ENCODE data around the gene WDR18. TPM values are rescaled to one million over a fixed set of nuclear protein-coding genes. Genes with fewer than 3 reads are reported as not detected.

The WDR18 gene
- polyA plus RNA-seq, 1 donor from 2014 or later = 64.9 TPM

GRCh38 chr19:964116-964520 lies 20.0 kb upstream of the WDR18 start:
- H3K36me3 ChIP-seq (ENCODE audit: insufficient read depth, low read length) = peaks cover 27% of the 10 kb centered on the region
- TF ChIP-seq RAD21 (conservative IDR thresholded peaks at IDR 0.05) = no peak
- TF ChIP-seq SMC3 (conservative IDR thresholded peaks at IDR 0.05; ENCODE audit: poor library complexity) = no peak
- no peak for TF ChIP-seq REST (IDR thresholded peaks at IDR 0.05; ENCODE audit: borderline replicate concordance)
- TF ChIP-seq, protein P1, sequence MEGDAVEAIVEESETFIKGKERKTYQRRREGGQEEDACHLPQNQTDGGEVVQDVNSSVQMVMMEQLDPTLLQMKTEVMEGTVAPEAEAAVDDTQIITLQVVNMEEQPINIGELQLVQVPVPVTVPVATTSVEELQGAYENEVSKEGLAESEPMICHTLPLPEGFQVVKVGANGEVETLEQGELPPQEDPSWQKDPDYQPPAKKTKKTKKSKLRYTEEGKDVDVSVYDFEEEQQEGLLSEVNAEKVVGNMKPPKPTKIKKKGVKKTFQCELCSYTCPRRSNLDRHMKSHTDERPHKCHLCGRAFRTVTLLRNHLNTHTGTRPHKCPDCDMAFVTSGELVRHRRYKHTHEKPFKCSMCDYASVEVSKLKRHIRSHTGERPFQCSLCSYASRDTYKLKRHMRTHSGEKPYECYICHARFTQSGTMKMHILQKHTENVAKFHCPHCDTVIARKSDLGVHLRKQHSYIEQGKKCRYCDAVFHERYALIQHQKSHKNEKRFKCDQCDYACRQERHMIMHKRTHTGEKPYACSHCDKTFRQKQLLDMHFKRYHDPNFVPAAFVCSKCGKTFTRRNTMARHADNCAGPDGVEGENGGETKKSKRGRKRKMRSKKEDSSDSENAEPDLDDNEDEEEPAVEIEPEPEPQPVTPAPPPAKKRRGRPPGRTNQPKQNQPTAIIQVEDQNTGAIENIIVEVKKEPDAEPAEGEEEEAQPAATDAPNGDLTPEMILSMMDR (IDR thresholded peaks at IDR 0.05; ENCODE audit: poor library complexity, severe bottlenecking) = no peak
- no peak for TF ChIP-seq EP300 (conservative IDR thresholded peaks at IDR 0.05; ENCODE audit: poor library complexity, severe bottlenecking)
- TF ChIP-seq MXI1 (conservative IDR thresholded peaks at IDR 0.05; ENCODE audit: poor library complexity, severe bottlenecking) = no peak
- no peak for TF ChIP-seq TAF1 (IDR thresholded peaks at IDR 0.05; ENCODE audit: low read depth)
- TF ChIP-seq POLR2AphosphoS5 (IDR thresholded peaks at IDR 0.05) = no peak
- TF ChIP-seq EZH2 (IDR thresholded peaks at IDR 0.05; ENCODE audit: borderline replicate concordance, insufficient read depth, low read length, poor library complexity, severe bottlenecking) = no peak

DNA sequence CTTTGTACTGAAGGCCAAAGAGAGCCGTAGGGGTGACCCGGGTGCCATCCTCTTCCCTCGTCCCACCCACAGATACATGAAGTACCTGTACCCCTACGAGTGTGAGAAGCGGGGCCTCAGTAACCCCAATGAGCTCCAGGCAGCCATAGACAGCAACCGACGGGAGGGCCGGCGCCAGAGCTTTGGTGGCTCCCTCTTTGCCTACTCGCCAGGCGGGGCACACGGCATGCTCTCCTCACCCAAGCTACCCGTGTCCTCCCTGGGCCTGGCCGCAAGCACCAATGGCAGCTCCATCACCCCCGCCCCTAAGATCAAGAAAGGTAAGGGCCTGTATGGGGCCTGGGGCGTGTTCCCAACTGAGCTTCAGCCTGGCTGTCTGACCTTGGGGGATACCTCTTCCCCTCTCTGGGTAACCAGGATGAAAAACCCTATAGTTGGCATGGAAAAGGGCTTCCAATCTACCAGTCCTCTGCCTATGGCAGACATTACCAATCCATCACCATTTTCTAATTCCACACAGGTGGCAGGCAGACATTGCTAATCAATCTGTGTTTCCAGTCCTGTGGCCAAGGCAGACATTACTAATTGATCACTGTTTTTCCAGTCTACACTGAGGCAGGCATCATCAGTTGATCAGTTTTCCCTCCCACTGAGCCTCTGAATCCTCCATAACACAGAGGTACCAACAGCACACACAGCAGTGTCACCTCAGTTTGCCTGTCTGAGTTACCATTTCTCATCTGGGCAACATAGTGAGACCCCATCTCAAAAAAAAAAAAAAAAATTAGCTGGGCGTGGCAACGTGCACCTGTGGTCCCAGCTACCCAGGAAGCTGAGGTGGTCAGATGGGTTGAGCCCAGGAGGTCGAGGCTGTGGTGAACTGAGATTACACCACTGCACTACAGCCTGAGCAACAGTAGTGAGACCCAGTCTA lies 19.1 kb upstream of the WDR18 start:
- Histone ChIP-seq H3K9me3 (ENCODE audit: low read length) (no peaks in the 10 kb centered on the region), H3K4me2 (ENCODE audit: low read length) (no peak overlapping the region), H3K36me3 (ENCODE audit: insufficient read depth, low read length) (peaks cover 27% of the 10 kb centered on the region), H3F3A (ENCODE audit: insufficient read depth, low read length, poor library complexity, severe bottlenecking) (no peaks in the 10 kb centered on the region), H3K27ac (ENCODE audit: low read length) (no peak overlapping the region), H2AFZ (ENCODE audit: low read depth, low read length) (no peak overlapping the region), H3K9ac (ENCODE audit: low read length) (no peak overlapping the region), H3K79me2 (replicated peaks; ENCODE audit: insufficient read depth, low read length) (no peaks in the 10 kb centered on the region), H3K9me2 (ENCODE audit: insufficient read depth, low read length) (no peaks in the 10 kb centered on the region), H3K4me3 (ENCODE audit: low read length) (no peak overlapping the region), H4K20me1 (ENCODE audit: insufficient read depth) (no peaks in the 10 kb centered on the region), H3K27me3 (ENCODE audit: insufficient read depth, low read depth, low read length) (no peaks in the 10 kb centered on the region)
- TF ChIP-seq EP300 (conservative IDR thresholded peaks at IDR 0.05; ENCODE audit: poor library complexity, severe bottlenecking) (no peak), SMC3 (conservative IDR thresholded peaks at IDR 0.05; ENCODE audit: poor library complexity) (no peak), POLR2AphosphoS5 (IDR thresholded peaks at IDR 0.05) (no peak), TAF1 (IDR thresholded peaks at IDR 0.05; ENCODE audit: low read depth) (no peak), RAD21 (conservative IDR thresholded peaks at IDR 0.05) (no peak), MXI1 (conservative IDR thresholded peaks at IDR 0.05; ENCODE audit: poor library complexity, severe bottlenecking) (no peak), EZH2 (IDR thresholded peaks at IDR 0.05; ENCODE audit: borderline replicate concordance, insufficient read depth, low read length, poor library complexity, severe bottlenecking) (no peak), REST (IDR thresholded peaks at IDR 0.05; ENCODE audit: borderline replicate concordance) (no peak)
- TF ChIP-seq, protein P1 (IDR thresholded peaks at IDR 0.05; ENCODE audit: poor library complexity, severe bottlenecking) = no peak

More at GRCh38 chr19:964116-964520, 20.0 kb upstream of the WDR18 start:
- no peak overlapping the region for H2AFZ ChIP-seq (ENCODE audit: low read depth, low read length)
- no peaks in the 10 kb centered on the region for H3K79me2 ChIP-seq (replicated peaks; ENCODE audit: insufficient read depth, low read length)
- H3K9me3 ChIP-seq (ENCODE audit: low read length) = no peaks in the 10 kb centered on the region
- H4K20me1 ChIP-seq (ENCODE audit: insufficient read depth) = no peaks in the 10 kb centered on the region
- H3K27me3 ChIP-seq (ENCODE audit: insufficient read depth, low read depth, low read length) = no peaks in the 10 kb centered on the region
- no peak overlapping the region for H3K4me3 ChIP-seq (ENCODE audit: low read length)
- H3K4me2 ChIP-seq (ENCODE audit: low read length) = no peak overlapping the region
- H3K9me2 ChIP-seq (ENCODE audit: insufficient read depth, low read length) = no peaks in the 10 kb centered on the region
- H3K9ac ChIP-seq (ENCODE audit: low read length) = no peak overlapping the region
- H3K27ac ChIP-seq (ENCODE audit: low read length) = no peak overlapping the region
- no peaks in the 10 kb centered on the region for H3F3A ChIP-seq (ENCODE audit: insufficient read depth, low read length, poor library complexity, severe bottlenecking)
